OCI-M2 (cell line): Measurements from ENCODE around the gene TNRC6C.

Source experiments
- DNase-seq: peaks from one replicate; lab custom pipeline; 2025; ENCODE audit not compliant: unreplicated experiment; lab: John Stamatoyannopoulos, UW

Gene TNRC6C

GRCh38 chr17:78124081-78124835 is 165.8 kb downstream of the TNRC6C start:
- no peak for DNase-seq

- no peak for DNase-seq
These were observed 166.3 kb downstream of the TNRC6C start for GRCh38 chr17:78124836-78125137.

GRCh38 chr17:78125138-78125913 is 166.8 kb downstream of the TNRC6C start:
- DNase-seq = no peak

GRCh38 chr17:78125976-78126894 is 167.7 kb downstream of the TNRC6C start:
- DNase-seq = no peak

- DNase-seq = no peak
These were observed 168.4 kb downstream of the TNRC6C start for GRCh38 chr17:78126895-78127238.

GRCh38 chr17:78127239-78127887 is 168.9 kb downstream of the TNRC6C start:
- no peak for DNase-seq

- no peak for DNase-seq
These were observed 169.5 kb downstream of the TNRC6C start for GRCh38 chr17:78127888-78128550.

- peak; percentile 43 for DNase-seq
These were observed 170.2 kb downstream of the TNRC6C start, which contains the start of gene TMC6 for GRCh38 chr17:78128551-78129350. TSS of gene TMC6 (minus strand) at chr17:78128755. CDS start at chr17:78126832, 1,923 bp downstream.

GRCh38 chr17:78129351-78130089 is 171.0 kb downstream of the TNRC6C start:
- DNase-seq = no peak

GRCh38 chr17:78130090-78130436 is 171.6 kb downstream of the TNRC6C start:
- no peak for DNase-seq

GRCh38 chr17:78130437-78131101 is 172.1 kb downstream of the TNRC6C start, which contains the start of gene TMC8:
TSS of gene TMC8 (plus strand) at chr17:78130771. CDS start at chr17:78131589, 818 bp downstream.
- DNase-seq = no peak

- DNase-seq = no peak
These were observed 172.9 kb downstream of the TNRC6C start for GRCh38 chr17:78131172-78132083.

- no peak for DNase-seq
These were observed 173.7 kb downstream of the TNRC6C start for GRCh38 chr17:78132084-78132676.

GRCh38 chr17:78132767-78133178 is 174.3 kb downstream of the TNRC6C start:
- no peak for DNase-seq

GRCh38 chr17:78133179-78133951 is 174.9 kb downstream of the TNRC6C start:
- no peak for DNase-seq
